ENCODE results near the gene EEA1.
A peak's percentile ranks its signal among the peaks of the same experiment; 100 is the strongest.
"Not testable (repeated sequence)": the region's sequence is repeated elsewhere in the genome, so short reads cannot be mapped to it uniquely, and the experiment has no call there.

Gene EEA1

GRCh38 chr12:92796650-92797049 is 132.4 kb downstream of the EEA1 start:
- no peak overlapping the region for H3K27ac ChIP-seq
- H3K27me3 ChIP-seq (ENCODE audit: insufficient read depth, low read depth, severe bottlenecking): no peaks in the 10 kb centered on the region
- H3K4me3 ChIP-seq (ENCODE audit: low read depth, low read length): no peak overlapping the region
- peaks cover 6% of the 10 kb centered on the region for H3K36me3 ChIP-seq
- no peaks in the 10 kb centered on the region for H3K9me3 ChIP-seq (ENCODE audit: severe bottlenecking)
- no peak for TF ChIP-seq CTCF (IDR thresholded peaks at IDR 0.05; ENCODE audit: low read depth, low read length)
- no peak for DNase-seq

- H3K27me3 ChIP-seq (ENCODE audit: insufficient read depth, low read depth, severe bottlenecking): no peaks in the 10 kb centered on the region
Measured at GRCh38 chr12:92794814-92795213, 134.3 kb downstream of the EEA1 start.

GRCh38 chr12:92794356-92794755 is 134.7 kb downstream of the EEA1 start:
- H3K27ac ChIP-seq: not testable (repeated sequence)

More at GRCh38 chr12:92794814-92795213, 134.3 kb downstream of the EEA1 start:
- Histone ChIP-seq H3K36me3 (peaks cover 5% of the 10 kb centered on the region), H3K27ac (no peak overlapping the region), H3K9me3 (ENCODE audit: severe bottlenecking) (no peaks in the 10 kb centered on the region), H3K4me3 (ENCODE audit: low read depth, low read length) (no peak overlapping the region)
- DNase-seq: no peak
- no peak for TF ChIP-seq CTCF (IDR thresholded peaks at IDR 0.05; ENCODE audit: low read depth, low read length)

GRCh38 chr12:92786045-92786444 is 143.1 kb downstream of the EEA1 start:
- H3K27me3 ChIP-seq (ENCODE audit: insufficient read depth, low read depth, severe bottlenecking): no peaks in the 10 kb centered on the region
- TF ChIP-seq CTCF (IDR thresholded peaks at IDR 0.05; ENCODE audit: low read depth, low read length): no peak
- H3K27ac ChIP-seq: no peak overlapping the region
- no peaks in the 10 kb centered on the region for H3K9me3 ChIP-seq (ENCODE audit: severe bottlenecking)
- no peak for DNase-seq
- no peak overlapping the region for H3K4me3 ChIP-seq (ENCODE audit: low read depth, low read length)
- peaks cover 3% of the 10 kb centered on the region; the same call in 1 of the 2 replicates for H3K36me3 ChIP-seq

More at GRCh38 chr12:92794356-92794755, 134.7 kb downstream of the EEA1 start:
- not testable (repeated sequence) for H3K27me3 ChIP-seq (ENCODE audit: insufficient read depth, low read depth, severe bottlenecking); H3K9me3 ChIP-seq (ENCODE audit: severe bottlenecking); H3K36me3 ChIP-seq; H3K4me3 ChIP-seq (ENCODE audit: low read depth, low read length); DNase-seq

GRCh38 chr12:92785563-92785950 is 143.5 kb downstream of the EEA1 start:
- no peak for DNase-seq
- no peak overlapping the region for H3K27ac ChIP-seq
- no peak overlapping the region for H3K4me3 ChIP-seq (ENCODE audit: low read depth, low read length)
- TF ChIP-seq CTCF (IDR thresholded peaks at IDR 0.05; ENCODE audit: low read depth, low read length): no peak
- no peaks in the 10 kb centered on the region for H3K9me3 ChIP-seq (ENCODE audit: severe bottlenecking)
- H3K36me3 ChIP-seq: peaks cover 3% of the 10 kb centered on the region; the same call in 1 of the 2 replicates
- no peaks in the 10 kb centered on the region for H3K27me3 ChIP-seq (ENCODE audit: insufficient read depth, low read depth, severe bottlenecking)

- peak; percentile 26 for DNase-seq
Measured at GRCh38 chr12:92784797-92785562, 144.1 kb downstream of the EEA1 start.

More at GRCh38 chr12:92784797-92785562, 144.1 kb downstream of the EEA1 start:
- TF ChIP-seq CTCF (IDR thresholded peaks at IDR 0.05; ENCODE audit: low read depth, low read length): peak; percentile 43
- no peaks in the 10 kb centered on the region for H3K9me3 ChIP-seq (ENCODE audit: severe bottlenecking)
- H3K36me3 ChIP-seq: peaks cover 3% of the 10 kb centered on the region; the same call in 1 of the 2 replicates
- H3K27me3 ChIP-seq (ENCODE audit: insufficient read depth, low read depth, severe bottlenecking): no peaks in the 10 kb centered on the region
- H3K4me3 ChIP-seq (ENCODE audit: low read depth, low read length): no peak overlapping the region
- peak overlapping the region; percentile 23; the same call in 1 of the 2 replicates for H3K27ac ChIP-seq
